HepG2 (cell line): ENCODE measurements around the gene LIN28B. TPM values are rescaled to one million over a fixed set of nuclear protein-coding genes. Genes with fewer than 3 reads are reported as not detected.
A peak's percentile ranks its signal among the peaks of the same experiment; 100 is the strongest.

Experiments
- ATF1 ChIP-seq: IDR thresholded peaks from 2 replicates; pipeline ENCODE4 v1.6.1; 2016; ENCODE audit warnings: mild to moderate bottlenecking, control low read depth
- CREM ChIP-seq, 2 experiments: sonication (generic) in 1 of 2; formaldehyde crosslinking in 1 of 2; IDR thresholded peaks; 2 replicates each; pipeline versions ENCODE4 v1.4.0 to v1.6.1; 2016 to 2020; ENCODE audit warnings: antibody characterized with exemption in 1 of 2, mild to moderate bottlenecking in 1 of 2, missing genetic modification reagents in 1 of 2
- ETV5 ChIP-seq: IDR thresholded peaks from 2 replicates; pipeline ENCODE4 v1.6.1; 2018; ENCODE audit warnings: missing biosample characterization, missing genetic modification reagents, inconsistent platforms, borderline replicate concordance
- HNF4G ChIP-seq, 2 experiments: sonication (generic) in 1 of 2; formaldehyde crosslinking in 1 of 2; IDR thresholded peaks; 2 replicates each; pipeline versions ENCODE4 v1.4.0 to v1.6.1; 2011 to 2020; ENCODE audit warnings: borderline replicate concordance in 2 of 2, low read depth in 2 of 2, mild to moderate bottlenecking in 2 of 2, low read length in 1 of 2, missing genetic modification reagents in 1 of 2, moderate library complexity in 1 of 2
- HNRNPLL ChIP-seq: fragments of 200-400 bp; formaldehyde crosslinking; IDR thresholded peaks from 2 replicates; pipeline ENCODE4 v1.6.1; 2017; ENCODE audit warnings: mild to moderate bottlenecking, low read depth, low read length; ENCODE audit not compliant: poor library complexity, severe bottlenecking
- IKZF4 ChIP-seq: sonication (generic); formaldehyde crosslinking; IDR thresholded peaks from 2 replicates; pipeline ENCODE4 v1.5.1; 2020; ENCODE audit warnings: borderline replicate concordance, mild to moderate bottlenecking, low read depth, missing genetic modification reagents; ENCODE audit errors: not compliant biosample characterization
- KMT2B ChIP-seq: IDR thresholded peaks from 2 replicates; pipeline ENCODE4 v1.6.1; 2016; ENCODE audit warnings: missing genetic modification reagents, missing compliant biosample characterization
- RAD21 ChIP-seq: fragments of 450-650 bp; formaldehyde crosslinking; IDR thresholded peaks from 2 replicates; pipeline ENCODE4 v1.5.0; 2020; ENCODE audit warnings: mild to moderate bottlenecking
- RCOR2 ChIP-seq: IDR thresholded peaks from 2 replicates; pipeline ENCODE4 v1.6.1; 2016; ENCODE audit warnings: missing biosample characterization, missing genetic modification reagents
- RXRB ChIP-seq: IDR thresholded peaks from 2 replicates; pipeline ENCODE4 v1.6.1; 2016; ENCODE audit warnings: borderline replicate concordance, missing genetic modification reagents, missing compliant biosample characterization
- SALL1 ChIP-seq: sonication (generic); formaldehyde crosslinking; IDR thresholded peaks from 2 replicates; pipeline ENCODE4 v1.8.0; 2022; ENCODE audit warnings: mild to moderate bottlenecking, missing genetic modification reagents
- SAP130 ChIP-seq: IDR thresholded peaks from 2 replicates; pipeline ENCODE4 v1.6.1; 2016; ENCODE audit warnings: low read depth
- SOX13 ChIP-seq, 3 experiments: fragments of 450-650 bp in 1 of 3; sonication (generic) in 1 of 3; formaldehyde crosslinking in 1 of 3; IDR thresholded peaks in 2 of 3; conservative IDR thresholded peaks in 1 of 3; 2 replicates each; pipeline versions ENCODE4 v1.5.0 to v1.6.1; 2016 to 2020; ENCODE audit warnings: antibody characterized with exemption in 1 of 3, mild to moderate bottlenecking in 1 of 3, missing compliant biosample characterization in 1 of 3, missing genetic modification reagents in 1 of 3, moderate library complexity in 1 of 3
- STAT5B ChIP-seq: sonication (generic); formaldehyde crosslinking; IDR thresholded peaks from 2 replicates; pipeline ENCODE4 v1.4.0; 2020; ENCODE audit warnings: missing genetic modification reagents
- ZNF124 ChIP-seq: sonication (generic); formaldehyde crosslinking; IDR thresholded peaks from 2 replicates; pipeline ENCODE4 v1.4.0; 2020; ENCODE audit warnings: missing genetic modification reagents
- polyA plus RNA-seq, 8 experiments: library from polyadenylated mRNA; depleted of rRNA in 3 of 8; stranded (reverse) in 7 of 8; unstranded in 1 of 8; fragments of >200 nt; fragmentation: Illumina TruSeq in 4 of 8; extraction: Trizol in 4 of 8; gene quantifications; 2 replicates each; pipeline versions ENCODE4 v1.2.1 to v1.2.3, GENCODE V29; 2011 to 2016; ENCODE audit warnings: low read depth in 4 of 8, missing spikeins in 1 of 8, mixed read lengths in 1 of 8; ENCODE audit not compliant: insufficient read depth in 1 of 8
- total RNA-seq, 5 experiments: library from RNA; depleted of rRNA; stranded (reverse); fragments of >200 nt; fragmentation: Illumina TruSeq; extraction: Trizol; gene quantifications; 2 replicates each; pipeline ENCODE4 v1.2.3, GENCODE V29; 2016; ENCODE audit warnings: low read depth in 1 of 5
- TF ChIP-seq, protein P1 (sequence below): sonication (generic); formaldehyde crosslinking; IDR thresholded peaks from 2 replicates; pipeline ENCODE4 v1.4.0; 2020; ENCODE audit warnings: missing genetic modification reagents, borderline replicate concordance
- TF ChIP-seq, protein P2 (sequence below): sonication (generic); formaldehyde crosslinking; IDR thresholded peaks from 2 replicates; pipeline ENCODE4 v1.9.0; 2021; ENCODE audit warnings: missing genetic modification reagents, mild to moderate bottlenecking, borderline replicate concordance
- TF ChIP-seq, protein P3 (sequence below): sonication (generic); formaldehyde crosslinking; IDR thresholded peaks from 2 replicates; pipeline ENCODE4 v1.5.0; 2020; ENCODE audit warnings: mild to moderate bottlenecking, missing genetic modification reagents, borderline replicate concordance
- TF ChIP-seq, protein P4 (sequence below): sonication (generic); formaldehyde crosslinking; IDR thresholded peaks from 2 replicates; pipeline ENCODE4 v1.4.0; 2020; ENCODE audit warnings: missing genetic modification reagents

The LIN28B gene
- total and polyA plus RNA-seq, 2 of the 13 experiments (the other 11 are each of a cell fraction or from before 2014, with no cell fraction given) = 14.5 to 56.8 TPM

DNA sequence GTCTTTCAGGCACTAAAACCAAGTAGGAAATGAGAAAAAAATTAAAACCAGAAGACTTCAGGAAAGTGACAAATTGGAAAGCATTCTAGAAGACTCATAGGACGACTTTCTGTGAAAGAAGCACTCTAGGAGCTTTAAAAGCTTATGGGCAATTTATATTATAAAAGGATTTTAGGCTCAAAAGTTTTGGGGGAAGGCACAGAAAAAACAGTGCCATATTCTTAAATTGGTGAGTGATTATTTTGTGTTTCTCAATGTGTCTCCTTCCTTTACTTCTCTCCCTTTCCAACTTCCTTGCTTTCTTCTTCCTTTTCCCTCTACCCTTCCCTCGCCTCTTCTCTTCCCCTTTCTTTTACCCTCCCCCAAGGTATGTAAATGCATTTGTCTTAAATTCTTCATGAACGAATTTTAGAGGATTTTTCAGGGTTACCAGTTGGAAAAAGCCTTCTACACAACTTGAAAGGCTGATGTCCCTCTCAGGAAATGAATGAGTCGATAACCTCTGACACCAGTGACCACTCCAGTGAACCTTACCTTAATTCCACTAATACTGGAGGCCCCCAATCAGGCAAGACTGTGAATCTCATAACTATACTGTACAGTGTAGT, 2.6 kb upstream of the LIN28B start (continued):
- TF ChIP-seq, protein P1, sequence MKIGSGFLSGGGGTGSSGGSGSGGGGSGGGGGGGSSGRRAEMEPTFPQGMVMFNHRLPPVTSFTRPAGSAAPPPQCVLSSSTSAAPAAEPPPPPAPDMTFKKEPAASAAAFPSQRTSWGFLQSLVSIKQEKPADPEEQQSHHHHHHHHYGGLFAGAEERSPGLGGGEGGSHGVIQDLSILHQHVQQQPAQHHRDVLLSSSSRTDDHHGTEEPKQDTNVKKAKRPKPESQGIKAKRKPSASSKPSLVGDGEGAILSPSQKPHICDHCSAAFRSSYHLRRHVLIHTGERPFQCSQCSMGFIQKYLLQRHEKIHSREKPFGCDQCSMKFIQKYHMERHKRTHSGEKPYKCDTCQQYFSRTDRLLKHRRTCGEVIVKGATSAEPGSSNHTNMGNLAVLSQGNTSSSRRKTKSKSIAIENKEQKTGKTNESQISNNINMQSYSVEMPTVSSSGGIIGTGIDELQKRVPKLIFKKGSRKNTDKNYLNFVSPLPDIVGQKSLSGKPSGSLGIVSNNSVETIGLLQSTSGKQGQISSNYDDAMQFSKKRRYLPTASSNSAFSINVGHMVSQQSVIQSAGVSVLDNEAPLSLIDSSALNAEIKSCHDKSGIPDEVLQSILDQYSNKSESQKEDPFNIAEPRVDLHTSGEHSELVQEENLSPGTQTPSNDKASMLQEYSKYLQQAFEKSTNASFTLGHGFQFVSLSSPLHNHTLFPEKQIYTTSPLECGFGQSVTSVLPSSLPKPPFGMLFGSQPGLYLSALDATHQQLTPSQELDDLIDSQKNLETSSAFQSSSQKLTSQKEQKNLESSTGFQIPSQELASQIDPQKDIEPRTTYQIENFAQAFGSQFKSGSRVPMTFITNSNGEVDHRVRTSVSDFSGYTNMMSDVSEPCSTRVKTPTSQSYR = peak; percentile 59; the same call in 1 of the 2 replicates
- TF ChIP-seq CREM (IDR thresholded peaks at IDR 0.05) (peak; percentile 34; the same call in 1 of the 2 replicates), CREM (CRISPR knock-in tag; IDR thresholded peaks at IDR 0.05) (no peak), RAD21 (CRISPR knock-in tag) (no peak), SOX13 (IDR thresholded peaks at IDR 0.05) (no peak), SOX13 (CRISPR knock-in tag; conservative IDR thresholded peaks at IDR 0.05 in 1 of 2, IDR thresholded peaks at IDR 0.05 in 1 of 2) (0 out of 4 replicates have a peak, but pooled peaks of 1 of the 2 experiments have one; percentile 42), RCOR2 (CRISPR knock-in tag) (peak; percentile 44; the same call in 1 of the 2 replicates), ETV5 (CRISPR knock-in tag) (peak; percentile 79; the same call in 1 of the 2 replicates), SAP130 (CRISPR knock-in tag) (peak; percentile 67; the same call in 1 of the 2 replicates), SALL1 (CRISPR knock-in tag) (peak; percentile 18; the same call in 1 of the 2 replicates), ATF1 (CRISPR knock-in tag) (peak; percentile 36; the same call in 1 of the 2 replicates), HNF4G (IDR thresholded peaks at IDR 0.05; ENCODE audit: borderline replicate concordance, low read depth, low read length) (0 out of 2 replicates have a peak, but pooled peaks have one; percentile 13), HNF4G (CRISPR knock-in tag; IDR thresholded peaks at IDR 0.05; ENCODE audit: borderline replicate concordance, low read depth) (no peak), HNRNPLL (no peak), RXRB (CRISPR knock-in tag) (peak; percentile 75; the same call in 1 of the 2 replicates), STAT5B (CRISPR knock-in tag) (no peak), ZNF124 (CRISPR knock-in tag) (no peak), IKZF4 (CRISPR knock-in tag) (no peak), KMT2B (CRISPR knock-in tag) (0 out of 2 replicates have a peak, but pooled peaks have one; percentile 38)
- TF ChIP-seq, protein P2, sequence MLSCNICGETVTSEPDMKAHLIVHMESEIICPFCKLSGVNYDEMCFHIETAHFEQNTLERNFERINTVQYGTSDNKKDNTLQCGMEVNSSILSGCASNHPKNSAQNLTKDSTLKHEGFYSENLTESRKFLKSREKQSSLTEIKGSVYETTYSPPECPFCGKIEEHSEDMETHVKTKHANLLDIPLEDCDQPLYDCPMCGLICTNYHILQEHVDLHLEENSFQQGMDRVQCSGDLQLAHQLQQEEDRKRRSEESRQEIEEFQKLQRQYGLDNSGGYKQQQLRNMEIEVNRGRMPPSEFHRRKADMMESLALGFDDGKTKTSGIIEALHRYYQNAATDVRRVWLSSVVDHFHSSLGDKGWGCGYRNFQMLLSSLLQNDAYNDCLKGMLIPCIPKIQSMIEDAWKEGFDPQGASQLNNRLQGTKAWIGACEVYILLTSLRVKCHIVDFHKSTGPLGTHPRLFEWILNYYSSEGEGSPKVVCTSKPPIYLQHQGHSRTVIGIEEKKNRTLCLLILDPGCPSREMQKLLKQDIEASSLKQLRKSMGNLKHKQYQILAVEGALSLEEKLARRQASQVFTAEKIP (CRISPR knock-in tag) = no peak
- TF ChIP-seq, protein P3, sequence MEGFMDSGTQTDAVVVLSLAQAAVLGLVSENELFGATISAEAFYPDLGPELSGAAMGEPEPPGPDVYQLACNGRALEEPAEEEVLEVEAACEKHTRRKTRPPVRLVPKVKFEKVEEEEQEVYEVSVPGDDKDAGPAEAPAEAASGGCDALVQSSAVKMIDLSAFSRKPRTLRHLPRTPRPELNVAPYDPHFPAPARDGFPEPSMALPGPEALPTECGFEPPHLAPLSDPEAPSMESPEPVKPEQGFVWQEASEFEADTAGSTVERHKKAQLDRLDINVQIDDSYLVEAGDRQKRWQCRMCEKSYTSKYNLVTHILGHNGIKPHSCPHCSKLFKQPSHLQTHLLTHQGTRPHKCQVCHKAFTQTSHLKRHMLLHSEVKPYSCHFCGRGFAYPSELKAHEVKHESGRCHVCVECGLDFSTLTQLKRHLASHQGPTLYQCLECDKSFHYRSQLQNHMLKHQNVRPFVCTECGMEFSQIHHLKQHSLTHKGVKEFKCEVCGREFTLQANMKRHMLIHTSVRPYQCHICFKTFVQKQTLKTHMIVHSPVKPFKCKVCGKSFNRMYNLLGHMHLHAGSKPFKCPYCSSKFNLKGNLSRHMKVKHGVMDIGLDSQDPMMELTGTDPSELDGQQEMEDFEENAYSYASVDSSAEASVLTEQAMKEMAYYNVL = peak; percentile 92
- TF ChIP-seq, protein P4, sequence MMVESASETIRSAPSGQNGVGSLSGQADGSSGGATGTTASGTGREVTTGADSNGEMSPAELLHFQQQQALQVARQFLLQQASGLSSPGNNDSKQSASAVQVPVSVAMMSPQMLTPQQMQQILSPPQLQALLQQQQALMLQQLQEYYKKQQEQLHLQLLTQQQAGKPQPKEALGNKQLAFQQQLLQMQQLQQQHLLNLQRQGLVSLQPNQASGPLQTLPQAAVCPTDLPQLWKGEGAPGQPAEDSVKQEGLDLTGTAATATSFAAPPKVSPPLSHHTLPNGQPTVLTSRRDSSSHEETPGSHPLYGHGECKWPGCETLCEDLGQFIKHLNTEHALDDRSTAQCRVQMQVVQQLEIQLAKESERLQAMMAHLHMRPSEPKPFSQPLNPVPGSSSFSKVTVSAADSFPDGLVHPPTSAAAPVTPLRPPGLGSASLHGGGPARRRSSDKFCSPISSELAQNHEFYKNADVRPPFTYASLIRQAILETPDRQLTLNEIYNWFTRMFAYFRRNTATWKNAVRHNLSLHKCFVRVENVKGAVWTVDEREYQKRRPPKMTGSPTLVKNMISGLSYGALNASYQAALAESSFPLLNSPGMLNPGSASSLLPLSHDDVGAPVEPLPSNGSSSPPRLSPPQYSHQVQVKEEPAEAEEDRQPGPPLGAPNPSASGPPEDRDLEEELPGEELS (CRISPR knock-in tag) = peak; percentile 46
